WERI-Rb-1 (cell line): Measurements from ENCODE around the gene ARL8A.

Experiments used
- DNase-seq: peaks from one replicate; pipeline ENCODE4 v3.0.0-alpha.2; 2020
- H3K27ac ChIP-seq: fragments of 250-450 bp; sonication (Bioruptor Pico); 2 replicates; pipeline ENCODE4 v1.5.1; 2020; ENCODE audit warnings: mild to moderate bottlenecking, moderate library complexity
- H3K27me3 ChIP-seq: fragments of 250-450 bp; sonication (Bioruptor Pico); 2 replicates; pipeline ENCODE4 v1.5.1; 2021; ENCODE audit warnings: mild to moderate bottlenecking, low read depth, moderate library complexity; ENCODE audit not compliant: insufficient read depth, severe bottlenecking
- H3K36me3 ChIP-seq: fragments of 250-450 bp; sonication (Bioruptor Pico); 2 replicates; pipeline ENCODE4 v1.5.1; 2020; ENCODE audit warnings: mild to moderate bottlenecking, moderate library complexity
- H3K4me3 ChIP-seq: 2 replicates; pipeline ENCODE4 v1.5.1; 2011; ENCODE audit warnings: low read depth, mild to moderate bottlenecking, control low read depth, low read length
- H3K9me3 ChIP-seq: fragments of 250-450 bp; sonication (Bioruptor Pico); 2 replicates; pipeline ENCODE4 v1.5.1; 2021; ENCODE audit warnings: mild to moderate bottlenecking, moderate library complexity; ENCODE audit not compliant: severe bottlenecking
- CTCF ChIP-seq: IDR thresholded peaks from 2 replicates; pipeline ENCODE4 v1.5.1; 2011; ENCODE audit warnings: low read depth, mild to moderate bottlenecking, control low read depth, inconsistent platforms, low read length

Gene ARL8A

GRCh38 chr1:202110977-202111376 lies 33.6 kb downstream of the ARL8A start:
- H3K36me3 ChIP-seq, result no peaks in the 10 kb centered on the region
- H3K9me3 ChIP-seq, result no peaks in the 10 kb centered on the region
- H3K27ac ChIP-seq, result no peak overlapping the region
- H3K27me3 ChIP-seq, result no peaks in the 10 kb centered on the region
- no peak overlapping the region for H3K4me3 ChIP-seq
- TF ChIP-seq CTCF, result no peak
- DNase-seq, result no peak

- no peak for DNase-seq
- H3K27ac ChIP-seq, result no peak overlapping the region
These were observed 36.5 kb downstream of the ARL8A start for GRCh38 chr1:202107801-202108731.

GRCh38 chr1:202107321-202107761 lies 37.2 kb downstream of the ARL8A start:
- TF ChIP-seq CTCF, result no peak
- Histone ChIP-seq H3K36me3 (no peaks in the 10 kb centered on the region), H3K9me3 (no peaks in the 10 kb centered on the region), H3K27ac (no peak overlapping the region), H3K4me3 (no peak overlapping the region), H3K27me3 (no peaks in the 10 kb centered on the region)
- no peak for DNase-seq

More at GRCh38 chr1:202107801-202108731, 36.5 kb downstream of the ARL8A start:
- Histone ChIP-seq H3K9me3 (no peaks in the 10 kb centered on the region), H3K4me3 (no peak overlapping the region), H3K27me3 (no peaks in the 10 kb centered on the region), H3K36me3 (no peaks in the 10 kb centered on the region)
- no peak for TF ChIP-seq CTCF

GRCh38 chr1:202106340-202107254 lies 37.9 kb downstream of the ARL8A start:
- DNase-seq, result no peak
- Histone ChIP-seq H3K27me3 (no peaks in the 10 kb centered on the region), H3K4me3 (no peak overlapping the region), H3K36me3 (no peaks in the 10 kb centered on the region), H3K27ac (no peak overlapping the region), H3K9me3 (no peaks in the 10 kb centered on the region)
- TF ChIP-seq CTCF, result no peak

GRCh38 chr1:202105571-202106339 lies 38.8 kb downstream of the ARL8A start:
- H3K36me3 ChIP-seq, result no peaks in the 10 kb centered on the region
- DNase-seq, result peak; percentile 92
- H3K27me3 ChIP-seq, result no peaks in the 10 kb centered on the region
- no peaks in the 10 kb centered on the region for H3K9me3 ChIP-seq
- H3K27ac ChIP-seq, result no peak overlapping the region
- TF ChIP-seq CTCF, result no peak
- H3K4me3 ChIP-seq, result no peak overlapping the region
